IPS-11a (cell line): ENCODE data around the gene PRCC.

ENCODE experiments used
- H3K4me3 ChIP-seq: one replicate; pipeline ENCODE4 v1.5.1; 2013; ENCODE audit warnings: low read depth, low read length, control low read depth

The PRCC gene

DNA sequence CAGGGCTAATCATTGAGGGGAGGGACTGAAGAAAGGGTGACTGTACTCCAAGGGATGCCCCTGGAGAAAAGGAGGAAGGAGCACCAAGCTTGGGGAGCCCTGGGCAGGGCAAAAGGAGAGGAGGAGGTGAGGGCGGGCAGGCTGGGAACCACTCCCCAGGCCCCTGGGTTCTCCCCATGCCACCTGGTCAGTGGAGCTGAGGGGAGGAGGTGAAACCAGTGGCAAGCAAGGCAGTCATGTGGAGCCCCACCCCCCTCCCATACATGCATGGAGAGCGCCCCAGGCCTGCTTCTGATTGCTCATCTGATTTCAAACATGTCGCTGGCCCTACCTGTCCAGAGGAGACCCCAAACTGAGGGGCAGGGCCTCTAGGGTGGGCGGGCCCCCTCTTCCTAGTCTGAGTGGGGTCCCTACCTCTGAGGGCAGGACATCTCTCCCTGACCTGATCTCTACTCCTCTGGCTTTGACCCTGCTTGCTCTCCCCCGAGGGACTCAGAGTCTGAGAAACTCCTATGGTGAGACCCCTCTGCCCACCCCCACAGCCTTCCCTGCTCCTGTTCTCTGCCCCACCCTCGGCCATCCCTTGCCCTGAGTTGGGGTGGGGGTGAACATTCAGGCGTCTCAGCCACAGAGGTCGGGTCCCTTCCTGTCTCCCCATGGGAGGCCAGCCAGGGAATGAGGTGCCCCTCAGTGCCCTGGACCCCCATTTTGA, 73.0 kb downstream of the PRCC start:
- H3K4me3 ChIP-seq, result no peak overlapping the region

DNA sequence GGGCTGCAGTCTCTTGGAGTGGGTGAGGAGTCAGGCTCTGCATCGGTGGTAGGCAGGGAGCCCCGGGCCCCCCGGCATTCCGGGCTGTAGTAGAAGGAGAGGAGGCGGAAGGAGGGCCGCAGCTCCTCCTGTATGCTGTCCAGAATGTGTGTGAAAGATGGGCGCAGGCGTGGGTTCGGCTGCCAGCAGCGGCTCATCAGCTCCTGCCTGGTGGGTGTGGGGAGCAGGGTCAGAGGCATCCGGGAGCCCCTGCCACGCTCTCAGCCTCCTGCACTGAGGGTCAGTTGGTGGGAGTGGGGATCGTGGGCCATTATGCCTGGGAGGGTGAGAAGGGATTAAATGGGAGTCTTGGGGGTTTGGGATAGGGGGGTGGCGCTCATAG, 73.6 kb downstream of the PRCC start:
- H3K4me3 ChIP-seq, result no peak overlapping the region

DNA sequence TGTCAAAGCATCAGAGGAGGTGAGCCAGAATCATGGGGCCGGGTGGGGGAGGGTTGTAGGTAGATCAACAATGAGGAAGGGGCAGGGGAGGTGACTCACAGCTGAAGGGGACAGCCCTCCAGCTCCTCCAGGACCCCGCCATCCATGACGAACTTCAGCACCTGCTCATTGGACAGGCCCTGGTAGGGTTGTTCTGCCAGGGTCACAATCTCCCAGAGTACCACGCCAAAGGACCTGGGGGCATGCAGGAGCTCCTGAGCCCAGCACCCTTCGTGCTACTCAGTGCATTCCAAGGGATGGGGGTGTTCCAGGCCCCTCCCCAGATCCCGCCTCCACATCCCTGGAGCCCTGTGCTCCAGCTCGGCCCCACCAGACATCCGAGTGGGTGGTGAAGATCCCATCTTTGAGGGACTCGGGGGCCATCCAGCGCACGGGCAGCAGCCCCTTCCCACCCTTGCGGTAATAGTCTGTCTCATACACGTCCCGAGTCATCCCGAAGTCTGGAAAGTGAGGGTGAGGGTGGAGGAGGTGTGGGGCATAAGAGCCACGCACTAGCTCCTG, 74.0 kb downstream of the PRCC start:
- no peak overlapping the region for H3K4me3 ChIP-seq

DNA sequence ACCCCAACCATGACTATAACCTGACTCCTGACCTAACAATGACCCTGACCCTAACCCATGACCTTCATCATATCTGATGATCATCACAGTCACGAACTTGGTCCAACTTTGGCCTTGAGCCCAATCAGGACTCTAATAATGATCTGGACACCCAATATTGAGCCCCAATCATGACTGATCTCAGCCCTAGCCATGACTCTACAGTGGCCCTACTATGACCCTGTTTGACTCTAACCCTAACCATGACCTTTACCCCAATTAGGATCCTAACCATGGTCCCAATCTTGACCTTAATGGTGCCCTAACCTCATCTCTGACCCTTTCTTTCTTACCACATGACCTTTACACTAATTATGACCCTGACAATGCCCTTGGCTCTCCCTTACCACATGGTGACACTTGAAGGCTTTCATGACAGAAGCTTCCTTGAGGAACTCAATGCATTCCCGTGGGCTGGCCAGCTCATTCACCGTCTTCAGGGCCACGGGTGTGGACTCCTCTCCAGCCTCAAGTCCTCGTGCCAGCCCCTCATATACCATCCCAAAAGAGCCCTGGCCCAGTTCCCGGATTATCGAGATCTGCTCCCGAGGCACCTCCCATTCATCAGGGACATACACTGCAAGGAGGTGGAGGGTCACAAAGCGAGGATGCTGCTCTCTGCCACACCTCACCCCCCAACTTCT, 75.4 kb downstream of the PRCC start:
- no peak overlapping the region for H3K4me3 ChIP-seq

DNA sequence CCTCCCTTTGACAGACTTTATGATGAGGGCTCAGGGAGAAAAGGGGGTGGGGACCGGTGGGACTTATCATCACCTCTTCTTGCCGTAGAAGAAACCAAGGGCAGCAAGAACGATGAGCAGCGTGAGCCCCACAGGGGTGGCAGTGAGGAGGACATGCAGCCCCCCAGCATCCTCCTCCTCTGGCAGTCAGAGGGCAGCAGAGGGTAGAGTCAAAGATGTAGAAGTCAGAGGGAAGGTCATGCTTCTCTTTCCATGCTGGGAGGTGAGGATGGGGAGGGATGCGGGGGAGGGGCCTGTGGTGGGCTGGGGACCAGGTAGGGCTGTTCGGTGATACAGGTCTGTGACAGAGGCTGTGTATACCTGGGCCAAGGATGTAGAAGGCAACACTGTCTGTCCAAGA, 76.8 kb downstream of the PRCC start:
- no peak overlapping the region for H3K4me3 ChIP-seq

DNA sequence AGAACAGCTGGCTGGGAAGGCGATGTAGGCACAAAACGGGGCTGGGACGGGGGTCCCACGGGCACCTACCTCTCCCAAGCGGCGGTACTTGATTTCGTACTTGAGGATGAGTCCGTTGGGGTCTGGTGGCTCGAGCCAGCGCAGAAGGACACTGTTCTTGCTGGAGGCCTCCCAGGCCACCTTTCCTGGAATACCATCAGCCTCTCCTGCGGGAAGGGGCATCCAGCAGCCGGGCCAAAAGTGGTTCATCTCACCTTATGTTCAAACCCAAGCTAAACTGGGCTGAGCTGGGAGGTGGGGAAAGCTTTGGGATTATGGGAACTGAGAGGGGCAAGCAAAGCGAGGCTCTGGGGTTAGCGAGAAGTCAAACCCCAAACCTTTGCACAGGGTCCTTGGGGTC, 77.3 kb downstream of the PRCC start:
- peak overlapping the region; percentile 25 for H3K4me3 ChIP-seq

DNA sequence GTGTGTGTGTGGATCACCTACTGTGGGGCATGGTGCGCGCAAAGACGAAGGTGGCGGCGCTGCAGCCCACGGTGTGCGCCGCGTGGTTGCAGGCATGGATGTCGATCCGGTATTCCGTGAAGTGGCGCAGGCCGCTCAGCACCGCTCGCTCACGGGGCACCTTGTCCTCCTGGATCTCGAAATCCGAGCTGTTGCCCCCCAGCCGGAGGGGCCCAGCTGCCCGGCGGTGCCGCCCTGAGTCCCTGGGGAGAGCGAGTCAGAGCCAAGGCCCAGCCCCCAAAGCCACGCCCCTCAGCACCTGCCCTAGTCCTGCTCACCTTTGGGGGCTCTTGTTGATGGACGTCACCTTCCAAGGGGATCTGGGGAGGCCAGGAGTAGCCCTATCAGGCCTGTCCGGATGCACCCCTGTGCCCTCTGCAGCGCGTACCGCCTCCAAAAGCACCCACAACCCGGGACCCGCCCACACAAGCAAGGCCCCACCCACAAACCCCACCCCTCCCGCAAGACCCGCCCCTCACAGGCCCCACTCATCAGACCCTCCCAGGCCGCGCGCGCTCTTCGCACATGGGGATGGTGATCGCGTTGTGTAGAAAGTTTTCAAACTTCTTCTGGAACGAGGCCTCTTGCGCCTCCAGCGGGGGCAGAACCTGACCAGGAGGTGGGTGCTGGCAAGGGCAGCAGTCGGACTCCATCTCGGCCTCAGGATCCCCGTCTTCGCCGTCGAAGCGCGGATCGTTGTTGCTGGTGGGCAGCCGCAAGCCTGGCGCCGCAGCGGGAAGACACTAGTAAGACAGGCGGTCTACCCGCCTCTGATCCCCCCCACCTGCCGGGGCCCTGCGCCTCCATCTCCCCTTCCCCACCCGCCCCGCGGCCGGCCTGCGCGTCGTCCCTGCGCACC, 78.0 kb downstream of the PRCC start:
- H3K4me3 ChIP-seq, result peak overlapping the region; percentile 25

DNA sequence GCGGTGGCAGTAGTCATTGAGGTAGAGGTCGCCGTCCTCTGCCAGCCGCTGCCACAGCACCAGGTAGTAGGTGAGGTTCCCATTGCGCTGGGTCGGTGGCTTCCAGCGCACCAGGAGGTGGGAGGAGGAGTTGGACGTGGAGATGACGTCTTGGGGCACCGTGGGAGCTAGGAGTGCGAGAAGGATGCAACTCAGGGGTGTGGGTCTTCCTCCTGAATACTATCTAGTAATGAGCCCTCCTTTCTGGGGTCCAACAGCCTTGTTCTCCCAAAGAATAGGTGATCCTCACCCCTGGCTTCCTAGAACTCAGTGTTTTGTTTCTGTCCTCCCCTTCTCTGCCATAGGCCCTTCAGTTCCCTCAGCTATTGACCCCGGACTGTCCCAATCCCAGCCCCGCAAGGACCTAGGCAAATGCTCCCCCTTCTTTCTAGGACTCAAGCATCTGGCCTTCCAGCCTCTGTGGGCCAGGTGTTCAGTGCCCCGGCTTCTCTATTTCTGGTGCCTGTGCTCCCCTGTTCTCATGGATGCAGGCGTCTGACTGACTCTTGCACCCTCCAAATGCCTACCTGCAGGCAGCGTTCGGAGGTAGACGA, 78.7 kb downstream of the PRCC start:
- H3K4me3 ChIP-seq, result no peak overlapping the region

DNA sequence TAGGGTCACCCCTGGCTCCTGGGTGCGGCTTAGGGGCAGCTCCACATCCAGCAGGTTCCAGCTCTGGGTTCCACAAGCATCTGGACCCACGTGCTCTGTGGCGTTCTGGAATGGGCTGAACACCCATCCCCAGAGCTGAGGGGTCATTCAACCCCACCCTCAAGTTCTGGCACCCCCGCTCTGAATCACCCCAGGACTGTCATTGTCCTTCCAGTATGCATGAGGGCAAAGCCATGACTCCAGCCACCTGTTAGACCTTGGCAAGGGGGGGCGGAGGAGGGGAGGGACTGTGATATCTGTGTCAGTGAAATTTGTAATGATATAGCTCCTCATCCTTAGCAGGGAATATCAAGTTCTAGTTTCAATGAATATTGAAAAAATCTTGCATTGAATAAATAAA, 79.3 kb downstream of the PRCC start:
- H3K4me3 ChIP-seq, result no peak overlapping the region

DNA sequence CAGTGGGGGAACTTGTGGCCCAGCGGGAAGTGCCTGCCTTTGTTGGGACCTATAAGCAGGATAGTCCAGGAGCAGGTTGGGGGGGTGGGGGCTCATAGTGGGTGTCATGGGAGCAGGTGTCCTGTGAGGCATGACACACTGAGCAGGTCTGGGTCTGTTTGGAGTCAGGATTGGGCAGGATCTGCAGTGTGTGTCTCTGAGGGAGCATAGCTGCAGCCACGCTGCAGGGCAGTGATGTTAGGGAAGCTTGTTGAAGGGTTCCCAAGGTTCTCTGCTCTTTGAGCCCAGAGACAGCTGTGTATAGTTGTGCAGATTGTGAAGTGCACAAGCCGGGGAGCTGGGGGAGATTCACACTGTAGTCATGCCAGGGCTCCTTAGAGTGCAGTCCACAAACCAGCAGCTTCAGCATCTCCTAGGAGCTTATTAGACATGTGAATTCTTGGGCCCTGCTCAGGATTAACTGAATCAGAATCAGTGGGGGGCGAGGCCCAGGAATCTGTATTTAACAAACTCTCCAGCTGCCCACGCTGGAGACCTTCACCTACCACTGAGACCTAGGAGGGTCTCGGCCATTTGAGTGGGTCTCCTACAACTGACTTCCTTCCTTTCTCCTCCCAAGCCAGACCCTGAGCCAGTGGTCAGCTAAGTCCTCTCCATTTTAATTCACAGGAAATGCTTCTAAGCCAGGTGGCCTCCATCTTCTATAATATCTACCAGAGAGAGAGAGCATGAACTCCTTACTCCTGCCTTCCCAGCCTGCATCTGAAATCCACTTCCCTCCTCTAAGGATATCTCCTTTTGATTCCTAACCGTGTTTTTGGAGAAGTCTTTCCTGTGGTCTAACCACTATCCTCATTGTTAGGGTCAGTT, 80.5 kb downstream of the PRCC start:
- H3K4me3 ChIP-seq, result no peak overlapping the region

DNA sequence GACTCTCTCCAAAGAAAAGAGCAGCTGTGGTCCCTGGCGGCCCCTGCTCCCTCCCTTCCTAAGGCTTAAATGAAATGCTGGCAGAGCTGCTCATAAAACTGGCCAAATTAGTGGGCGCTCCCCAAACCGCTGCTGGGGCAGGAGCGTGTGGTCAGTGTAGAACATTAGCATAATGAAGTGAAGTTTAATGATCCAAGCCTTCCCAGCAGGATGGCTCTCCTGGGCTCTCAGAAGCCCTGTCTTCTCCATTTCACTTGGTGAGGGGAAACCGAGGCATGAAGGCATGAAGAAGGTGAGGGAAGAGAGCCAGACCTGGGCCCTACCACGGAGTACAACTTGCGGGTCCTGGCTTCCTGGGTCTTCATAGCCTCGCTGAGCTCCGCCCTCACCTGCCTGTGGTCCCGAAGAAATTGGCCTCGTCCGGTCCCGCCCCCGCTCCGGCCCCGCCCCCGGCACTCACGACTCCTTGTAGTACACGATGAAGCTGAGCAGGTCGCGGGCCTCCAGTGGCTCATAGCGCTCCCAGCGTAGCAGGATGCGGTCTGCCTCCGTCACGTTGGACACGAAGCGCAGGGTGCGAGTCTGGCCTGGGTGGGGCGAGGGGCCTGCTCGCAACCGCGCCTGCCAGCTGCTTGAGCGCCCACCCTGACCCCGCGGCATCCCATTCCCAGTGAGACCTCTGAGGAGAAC, 81.3 kb downstream of the PRCC start:
- no peak overlapping the region for H3K4me3 ChIP-seq

DNA sequence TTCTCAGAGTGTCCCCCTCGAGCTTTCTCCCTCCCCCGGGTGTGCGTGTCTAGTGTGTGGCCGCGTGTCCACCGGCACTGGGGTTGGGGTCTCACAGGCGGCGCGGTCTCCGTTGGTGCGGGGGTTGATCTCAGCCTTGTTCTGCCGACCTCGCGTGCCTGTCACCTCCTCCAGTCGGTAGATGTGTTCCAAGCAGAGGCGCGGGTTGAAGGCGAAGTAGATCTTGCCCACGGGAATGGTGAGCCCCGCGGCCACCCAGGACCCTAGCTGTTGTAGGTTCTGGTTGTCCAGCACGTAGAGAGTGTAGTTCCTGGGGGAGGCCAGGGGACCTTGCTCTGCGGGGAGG, 81.8 kb downstream of the PRCC start:
- H3K4me3 ChIP-seq, result no peak overlapping the region
